Measurements from ENCODE around the gene KIF26B. TPM values are rescaled to one million over a fixed set of nuclear protein-coding genes. Genes with fewer than 3 reads are reported as not detected.

The KIF26B gene
- total and polyA plus RNA-seq, 2 of the 4 experiments (the other 2 are of a cell fraction), result 0.53 to 0.54 TPM

DNA sequence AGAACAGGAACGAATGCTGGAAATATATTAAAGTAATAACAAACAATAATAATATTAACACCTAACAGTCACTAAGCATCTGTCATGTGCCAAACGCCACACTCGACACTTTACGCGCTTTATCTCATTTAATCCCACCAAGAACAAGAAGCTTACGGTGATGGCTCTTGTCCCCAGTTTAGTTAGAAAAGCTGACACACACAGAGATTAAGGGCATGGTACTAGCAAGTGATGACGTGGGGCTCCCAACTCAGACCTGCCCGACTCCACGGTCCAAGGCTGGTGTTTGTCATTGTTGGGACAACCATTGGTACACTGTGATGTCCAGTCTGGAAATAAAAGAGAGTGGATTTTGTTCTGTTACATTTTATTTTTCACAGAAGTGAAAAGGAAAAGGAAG, 41.1 kb upstream of the KIF26B start:
- no peak for ATAC-seq (ENCODE audit: low read depth)
- Histone ChIP-seq H3K27me3 (ENCODE audit: control insufficient read depth, insufficient read depth, low read length) (no peaks in the 10 kb centered on the region; the same call in 1 of the 2 replicates), H2BK20ac (ENCODE audit: low read depth, low read length) (no peak overlapping the region), H3K36me3 (ENCODE audit: control insufficient read depth, insufficient read depth, low read length) (no peaks in the 10 kb centered on the region), H4K20me1 (ENCODE audit: insufficient read depth, low read length) (no peaks in the 10 kb centered on the region), H4K5ac (ENCODE audit: low read depth, low read length) (no peak overlapping the region), H3K79me1 (ENCODE audit: low read depth in 1 of 2, low read length in 2 of 2) (no peaks in the 10 kb centered on the region), H3K4me1 (ENCODE audit: control insufficient read depth, insufficient read depth, low read length) (no peaks in the 10 kb centered on the region), H2AFZ (replicated peaks; ENCODE audit: low read length, poor library complexity) (no peak overlapping the region), H3K9me3 (ENCODE audit: control insufficient read depth, insufficient read depth, low read length) (no peaks in the 10 kb centered on the region), H2AK5ac (ENCODE audit: low read depth, low read length) (no peak overlapping the region), H3K27ac (ENCODE audit: insufficient read depth, low read length) (no peak overlapping the region), H2BK5ac (ENCODE audit: low read depth, low read length, poor library complexity, severe bottlenecking) (no peak overlapping the region), H3K4ac (ENCODE audit: low read depth, low read length) (no peak overlapping the region), H3K4me3 (ENCODE audit: insufficient read depth, low read depth, low read length) (no peak overlapping the region), H2BK120ac (ENCODE audit: low read depth, low read length) (no peak overlapping the region), H3K9ac (ENCODE audit: low read depth, low read length) (no peak overlapping the region), H4K91ac (ENCODE audit: insufficient read depth, low read depth, low read length) (no peak overlapping the region), H2AK9ac (replicated peaks; ENCODE audit: low read depth, low read length, poor library complexity) (no peak overlapping the region), H2BK15ac (ENCODE audit: low read depth, low read length) (no peak overlapping the region), H3K23ac (ENCODE audit: low read depth, low read length) (no peak overlapping the region), H3K9me1 (ENCODE audit: insufficient read depth, low read length) (no peaks in the 10 kb centered on the region), H3K4me2 (ENCODE audit: low read depth, low read length) (no peak overlapping the region), H3K18ac (ENCODE audit: low read depth, low read length) (no peak overlapping the region), H4K8ac (ENCODE audit: low read depth in 2 of 2, low read length in 2 of 2) (no peak overlapping the region), H3K14ac (replicated peaks; ENCODE audit: low read depth, low read length) (no peak overlapping the region), H3K56ac (ENCODE audit: extremely low read depth, insufficient read depth, low read length) (no peak overlapping the region)
- ChIA-PET POLR2A (ENCODE audit: unreplicated experiment) (no interaction called here), CTCF (interaction anchor here (0.7 kb wide), 1 partner anchor 954 kb away, joined by 3 read pairs; no protein-coding TSS in a partner anchor)
- intact Hi-C loops (cut with micrococcal nuclease) (no loop called here), in situ Hi-C loops (cut with MboI; ENCODE audit: low sequenced_read_pairs) (no loop called here), dilution Hi-C loops (cut with HindIII; ENCODE audit: low sequenced_read_pairs, unreplicated experiment) (no loop called here)
- BruUV-seq (replicated peaks), result no TSS peak
- DNase-seq, result no peak
- TF ChIP-seq CEBPB (IDR thresholded peaks at IDR 0.05; ENCODE audit: low read depth, low read length) (no peak), NFE2L2 (IDR thresholded peaks at IDR 0.05; ENCODE audit: low read depth, low read length) (no peak)
- TF ChIP-seq, protein P1, sequence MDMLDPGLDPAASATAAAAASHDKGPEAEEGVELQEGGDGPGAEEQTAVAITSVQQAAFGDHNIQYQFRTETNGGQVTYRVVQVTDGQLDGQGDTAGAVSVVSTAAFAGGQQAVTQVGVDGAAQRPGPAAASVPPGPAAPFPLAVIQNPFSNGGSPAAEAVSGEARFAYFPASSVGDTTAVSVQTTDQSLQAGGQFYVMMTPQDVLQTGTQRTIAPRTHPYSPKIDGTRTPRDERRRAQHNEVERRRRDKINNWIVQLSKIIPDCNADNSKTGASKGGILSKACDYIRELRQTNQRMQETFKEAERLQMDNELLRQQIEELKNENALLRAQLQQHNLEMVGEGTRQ (IDR thresholded peaks at IDR 0.05; ENCODE audit: low read depth, low read length), result no peak
- 95% methylated on average over 6 of the region's 9 CpGs; no CpG with 5 or more reads in 1 of the 2 experiments for WGBS, 2 experiments (ENCODE audit: extremely low coverage in 2 of 2, insufficient read length in 1 of 2)

Measured in IMR-90 (cell line).